Rectal smooth muscle tissue (tissue), 1 donor: ENCODE measurements around the gene METTL17.
"Not testable (repeated sequence)": the region's sequence is repeated elsewhere in the genome, so short reads cannot be mapped to it uniquely, and the experiment has no call there.

Source experiments
- H3K27ac ChIP-seq: one replicate; pipeline ENCODE4 v1.7.0; 2013; ENCODE audit warnings: low read depth, low read length, inconsistent platforms
- H3K27me3 ChIP-seq: one replicate; pipeline ENCODE4 v1.7.0; 2013; ENCODE audit warnings: low read length; ENCODE audit not compliant: control insufficient read depth, insufficient read depth
- H3K36me3 ChIP-seq: one replicate; pipeline ENCODE4 v1.7.0; 2013; ENCODE audit warnings: low read length; ENCODE audit not compliant: control insufficient read depth, insufficient read depth
- H3K4me1 ChIP-seq: one replicate; pipeline ENCODE4 v1.7.0; 2013; ENCODE audit warnings: low read length; ENCODE audit not compliant: control insufficient read depth, insufficient read depth
- H3K4me3 ChIP-seq: one replicate; pipeline ENCODE4 v1.7.0; 2013; ENCODE audit warnings: low read length
- H3K9ac ChIP-seq: one replicate; pipeline ENCODE4 v1.7.0; 2013; ENCODE audit warnings: low read length

Gene METTL17, protein sequence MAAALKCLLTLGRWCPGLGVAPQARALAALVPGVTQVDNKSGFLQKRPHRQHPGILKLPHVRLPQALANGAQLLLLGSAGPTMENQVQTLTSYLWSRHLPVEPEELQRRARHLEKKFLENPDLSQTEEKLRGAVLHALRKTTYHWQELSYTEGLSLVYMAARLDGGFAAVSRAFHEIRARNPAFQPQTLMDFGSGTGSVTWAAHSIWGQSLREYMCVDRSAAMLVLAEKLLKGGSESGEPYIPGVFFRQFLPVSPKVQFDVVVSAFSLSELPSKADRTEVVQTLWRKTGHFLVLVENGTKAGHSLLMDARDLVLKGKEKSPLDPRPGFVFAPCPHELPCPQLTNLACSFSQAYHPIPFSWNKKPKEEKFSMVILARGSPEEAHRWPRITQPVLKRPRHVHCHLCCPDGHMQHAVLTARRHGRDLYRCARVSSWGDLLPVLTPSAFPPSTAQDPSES

DNA sequence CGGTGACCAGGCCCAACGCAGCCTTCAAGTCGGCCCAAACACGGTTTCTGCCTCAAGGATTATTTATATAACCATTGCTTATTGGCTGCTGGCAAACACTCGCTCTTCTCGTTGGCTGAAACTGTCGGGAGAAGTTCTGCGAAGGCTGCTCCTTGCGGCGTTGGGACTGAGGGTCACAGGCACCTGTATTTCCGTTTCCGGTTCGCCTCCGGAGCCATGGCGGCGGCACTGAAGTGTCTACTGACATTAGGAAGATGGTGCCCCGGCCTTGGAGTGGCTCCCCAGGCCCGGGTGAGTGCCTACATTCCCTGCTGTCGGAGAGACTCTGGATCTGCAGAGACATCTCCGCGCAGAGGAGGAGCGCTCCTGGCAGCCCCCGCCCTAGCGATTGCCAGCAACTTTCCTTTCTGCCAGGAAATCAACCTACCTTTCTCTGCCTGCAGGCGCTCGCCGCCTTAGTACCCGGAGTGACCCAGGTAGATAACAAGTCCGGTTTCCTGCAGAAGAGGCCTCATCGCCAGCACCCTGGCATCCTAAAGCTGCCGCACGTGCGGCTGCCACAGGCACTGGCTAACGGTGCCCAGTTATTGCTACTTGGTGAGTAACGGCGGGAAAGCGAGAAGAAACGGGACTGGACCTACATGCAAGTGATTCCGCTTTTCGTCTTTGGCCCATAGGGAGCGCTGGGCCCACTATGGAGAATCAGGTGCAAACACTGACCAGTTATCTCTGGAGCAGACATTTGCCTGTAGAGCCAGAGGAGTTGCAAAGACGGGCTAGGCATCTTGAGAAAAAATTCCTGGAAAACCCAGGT, at the start of gene METTL17:
Gene METTL17 (plus strand): TSS at position 194 of the 814 bp plus-strand sequence. CDS start 23 bp downstream, at position 217.
- H3K36me3 ChIP-seq: peaks cover 14% of the 10 kb centered on the region
- H3K4me3 ChIP-seq: peak within 1 kb of the TSS; percentile 95
- no peaks in the 10 kb centered on the region for H3K27me3 ChIP-seq
- peak within 1 kb of the TSS; percentile 91 for H3K27ac ChIP-seq
- peak within 1 kb of the TSS; percentile 80 for H3K9ac ChIP-seq
- H3K4me1 ChIP-seq: peaks cover 12% of the 10 kb centered on the region

DNA sequence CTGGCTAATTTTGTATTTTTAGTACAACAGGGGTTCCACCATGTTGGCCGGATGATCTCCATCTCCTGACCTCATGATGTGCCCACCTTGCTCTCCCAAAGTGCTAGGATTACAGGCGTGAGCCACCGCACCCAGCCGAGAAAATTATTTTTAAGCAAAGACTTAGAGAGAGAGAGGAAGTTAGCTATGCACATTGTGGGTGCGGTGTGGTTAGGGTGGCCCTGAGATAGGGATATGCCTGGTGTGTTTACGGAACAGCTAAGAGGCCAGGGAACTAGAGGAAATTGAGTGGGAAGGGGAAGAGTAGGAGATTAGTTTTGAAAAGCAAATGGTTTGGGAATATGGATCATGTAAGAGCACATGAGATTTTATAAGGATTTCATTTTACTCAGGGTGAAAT, 44.6 kb upstream of the METTL17 start:
- not testable (repeated sequence) for H3K36me3 ChIP-seq, H3K4me3 ChIP-seq, H3K9ac ChIP-seq, H3K27ac ChIP-seq, H3K27me3 ChIP-seq, H3K4me1 ChIP-seq

DNA sequence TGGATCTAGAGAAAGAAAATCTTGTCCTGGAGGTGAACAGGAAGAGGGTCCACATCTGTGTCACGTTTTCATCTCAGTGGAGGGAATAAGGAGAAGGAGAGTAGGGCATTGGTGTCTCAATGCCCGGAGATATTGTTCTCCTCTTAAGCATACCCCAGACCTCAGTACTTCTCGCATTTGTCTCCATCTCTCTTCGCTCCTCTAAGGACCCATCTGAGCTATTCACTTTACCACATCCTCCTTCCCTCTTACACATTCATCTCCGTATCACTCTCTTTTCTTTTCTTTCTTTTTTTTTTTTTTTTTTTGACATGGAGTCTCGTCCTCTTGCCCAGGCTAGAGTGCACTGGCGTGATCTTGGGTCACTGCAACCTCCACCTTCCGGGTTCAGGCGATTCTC, 43.1 kb upstream of the METTL17 start:
- not testable (repeated sequence) for H3K36me3 ChIP-seq, H3K4me3 ChIP-seq, H3K9ac ChIP-seq, H3K27me3 ChIP-seq, H3K27ac ChIP-seq, H3K4me1 ChIP-seq

DNA sequence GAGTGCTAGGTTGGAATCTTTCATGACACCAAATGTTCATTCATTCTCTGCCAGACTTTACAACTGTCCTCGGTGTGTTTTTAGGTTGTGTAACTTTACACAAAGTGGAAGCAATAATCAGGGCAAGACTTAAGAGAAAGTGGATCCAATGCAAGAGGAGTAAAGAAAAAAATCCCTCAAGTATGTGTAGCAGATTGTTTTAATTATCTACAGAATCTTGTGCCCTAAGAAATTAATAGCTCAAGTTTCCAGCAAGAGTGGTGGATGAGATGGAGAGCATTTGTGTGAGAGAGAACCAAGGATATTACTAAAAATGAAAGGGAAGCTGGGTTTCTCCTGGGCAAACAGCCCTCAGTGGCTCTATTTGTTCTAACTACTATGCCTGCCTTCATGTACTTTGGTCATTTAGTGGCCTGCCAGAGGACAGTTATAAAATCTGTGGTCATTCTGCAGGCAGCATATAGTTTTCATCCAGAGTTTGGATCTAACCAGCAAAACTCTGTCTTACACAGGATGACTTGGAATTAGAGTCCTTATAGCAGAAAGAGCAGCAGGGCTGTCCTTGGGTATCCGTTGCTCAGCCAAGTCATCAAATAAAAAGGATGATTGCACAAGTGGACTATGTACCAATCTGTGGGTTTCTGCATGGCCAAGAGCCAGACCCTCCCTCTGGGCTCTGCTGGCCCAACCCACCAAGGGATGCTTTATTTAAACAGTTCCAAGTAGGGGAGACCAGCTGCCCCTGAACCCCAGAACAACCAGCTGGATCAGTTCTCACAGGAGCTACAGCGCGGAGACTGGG, 34.8 kb upstream of the METTL17 start, which contains the start of gene RNASE2:
Gene RNASE2 (plus strand): TSS at position 752 of the 802 bp plus-strand sequence. CDS start 285 bp downstream, outside the sequence.
- not testable (repeated sequence) for H3K27me3 ChIP-seq, H3K36me3 ChIP-seq, H3K27ac ChIP-seq

DNA sequence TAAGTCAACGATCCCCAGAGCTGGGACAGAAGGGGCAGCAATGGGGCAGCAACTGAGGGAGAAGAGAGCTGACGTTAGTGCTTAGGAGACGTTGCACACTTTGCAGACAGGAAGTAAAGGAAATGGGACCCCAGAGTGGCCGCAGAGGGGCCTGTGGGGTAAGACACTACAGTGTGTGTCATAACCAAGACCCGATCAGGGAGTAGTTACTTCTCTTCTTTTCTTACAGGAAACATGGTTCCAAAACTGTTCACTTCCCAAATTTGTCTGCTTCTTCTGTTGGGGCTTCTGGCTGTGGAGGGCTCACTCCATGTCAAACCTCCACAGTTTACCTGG, 34.3 kb upstream of the METTL17 start:
- not testable (repeated sequence) for H3K4me3 ChIP-seq, H3K4me1 ChIP-seq, H3K27ac ChIP-seq, H3K36me3 ChIP-seq, H3K9ac ChIP-seq, H3K27me3 ChIP-seq

More for the DNA sequence above, 34.8 kb upstream of the METTL17 start, which contains the start of gene RNASE2:
- H3K4me3 ChIP-seq, H3K9ac ChIP-seq, H3K4me1 ChIP-seq: not testable (repeated sequence)

DNA sequence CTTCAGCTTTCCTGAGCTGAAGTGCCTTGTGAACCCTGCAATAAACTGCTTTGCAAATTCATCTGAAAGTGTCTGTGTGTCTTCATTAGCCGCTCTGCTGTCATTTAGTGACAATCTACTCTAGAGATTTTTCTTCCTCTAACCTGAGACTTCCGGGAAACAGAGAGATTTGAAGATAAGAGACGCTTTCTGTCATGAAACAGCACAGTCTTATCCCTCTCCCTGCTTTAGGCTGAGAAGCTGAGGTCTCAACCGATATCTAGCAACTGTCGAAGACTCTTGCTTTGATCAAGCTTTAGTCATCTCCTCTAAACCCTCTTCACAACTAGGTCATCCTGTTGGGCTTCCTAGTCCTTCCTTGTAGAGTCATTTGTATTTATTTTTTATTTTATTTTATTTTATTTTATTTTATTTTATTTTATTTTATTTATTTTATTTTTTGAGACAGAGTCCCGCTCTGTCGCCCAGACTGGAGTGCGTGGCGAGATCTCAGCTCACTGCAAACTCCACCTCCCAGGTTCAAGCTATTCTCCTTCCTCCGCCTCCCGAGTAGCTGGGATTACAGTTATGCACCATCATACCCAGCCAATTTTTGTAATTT, 33.3 kb upstream of the METTL17 start:
- no peaks in the 10 kb centered on the region for H3K27me3 ChIP-seq
- no peaks in the 10 kb centered on the region for H3K4me1 ChIP-seq
- H3K9ac ChIP-seq: no peak overlapping the region
- no peaks in the 10 kb centered on the region for H3K36me3 ChIP-seq
- H3K27ac ChIP-seq: no peak overlapping the region
- H3K4me3 ChIP-seq: no peak overlapping the region

DNA sequence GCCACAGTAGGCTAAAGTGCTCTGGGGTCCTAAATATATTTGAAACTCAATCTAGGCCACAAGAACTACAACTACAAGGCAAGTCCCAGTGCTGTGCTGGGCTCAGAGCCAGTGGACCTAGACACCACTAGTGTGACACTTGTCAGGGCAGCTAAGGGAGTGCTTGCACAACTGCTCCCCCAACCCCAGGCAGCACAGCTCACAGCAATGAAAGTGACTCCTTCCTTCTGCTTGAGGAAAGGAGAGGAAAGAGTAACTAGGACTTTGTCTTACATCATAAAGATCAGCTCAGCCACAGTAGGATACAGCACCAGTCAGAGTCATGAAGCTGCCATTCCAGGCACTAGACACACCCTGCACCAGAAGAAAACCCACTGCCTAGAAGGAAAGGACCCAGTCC, 30.8 kb upstream of the METTL17 start:
- not testable (repeated sequence) for H3K27me3 ChIP-seq, H3K36me3 ChIP-seq, H3K9ac ChIP-seq, H3K27ac ChIP-seq, H3K4me1 ChIP-seq, H3K4me3 ChIP-seq

DNA sequence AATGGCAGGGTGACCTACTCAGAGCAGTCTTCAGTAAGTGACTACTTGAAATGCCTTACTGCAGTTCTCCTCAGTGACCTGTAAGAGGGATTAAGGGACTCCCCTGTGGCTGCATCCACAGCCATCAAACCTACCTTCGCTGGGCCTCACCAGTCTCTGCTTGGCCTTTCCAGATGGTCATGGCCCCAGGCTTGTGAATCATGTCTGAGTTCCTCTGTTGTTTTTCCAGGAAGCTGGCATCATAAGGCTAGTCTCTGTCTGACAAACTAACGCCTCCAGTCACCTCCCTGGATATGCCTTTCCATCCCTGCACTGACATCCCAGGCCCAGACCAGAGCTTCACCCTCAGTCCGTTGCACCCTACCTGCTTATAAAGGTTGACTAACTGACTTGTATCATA, 20.4 kb upstream of the METTL17 start:
- Histone ChIP-seq H3K4me3 (no peak overlapping the region), H3K36me3 (no peaks in the 10 kb centered on the region), H3K9ac (no peak overlapping the region), H3K4me1 (peaks cover 5% of the 10 kb centered on the region), H3K27ac (no peak overlapping the region), H3K27me3 (no peaks in the 10 kb centered on the region)

DNA sequence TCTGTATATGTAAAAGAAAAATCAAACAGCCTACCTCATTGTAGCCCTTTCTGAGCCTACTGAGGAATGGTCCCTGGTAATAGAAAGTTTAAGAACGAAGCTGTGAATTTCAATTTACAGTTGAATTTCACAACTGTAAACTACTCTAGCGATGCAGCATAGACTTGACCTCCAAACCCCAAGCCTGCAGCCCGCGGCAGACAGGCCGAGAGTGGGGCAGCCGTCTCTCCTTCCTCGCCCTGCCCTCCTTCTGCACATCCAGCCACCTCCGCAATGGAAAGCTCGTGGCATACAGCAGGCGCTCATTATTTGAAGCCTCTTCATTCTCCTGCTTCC, 19.2 kb upstream of the METTL17 start:
- H3K4me3 ChIP-seq: peak overlapping the region; percentile 84
- H3K27me3 ChIP-seq: no peaks in the 10 kb centered on the region
- no peaks in the 10 kb centered on the region for H3K36me3 ChIP-seq
- H3K4me1 ChIP-seq: peaks cover 5% of the 10 kb centered on the region
- H3K27ac ChIP-seq: peak overlapping the region; percentile 63
- no peak overlapping the region for H3K9ac ChIP-seq

DNA sequence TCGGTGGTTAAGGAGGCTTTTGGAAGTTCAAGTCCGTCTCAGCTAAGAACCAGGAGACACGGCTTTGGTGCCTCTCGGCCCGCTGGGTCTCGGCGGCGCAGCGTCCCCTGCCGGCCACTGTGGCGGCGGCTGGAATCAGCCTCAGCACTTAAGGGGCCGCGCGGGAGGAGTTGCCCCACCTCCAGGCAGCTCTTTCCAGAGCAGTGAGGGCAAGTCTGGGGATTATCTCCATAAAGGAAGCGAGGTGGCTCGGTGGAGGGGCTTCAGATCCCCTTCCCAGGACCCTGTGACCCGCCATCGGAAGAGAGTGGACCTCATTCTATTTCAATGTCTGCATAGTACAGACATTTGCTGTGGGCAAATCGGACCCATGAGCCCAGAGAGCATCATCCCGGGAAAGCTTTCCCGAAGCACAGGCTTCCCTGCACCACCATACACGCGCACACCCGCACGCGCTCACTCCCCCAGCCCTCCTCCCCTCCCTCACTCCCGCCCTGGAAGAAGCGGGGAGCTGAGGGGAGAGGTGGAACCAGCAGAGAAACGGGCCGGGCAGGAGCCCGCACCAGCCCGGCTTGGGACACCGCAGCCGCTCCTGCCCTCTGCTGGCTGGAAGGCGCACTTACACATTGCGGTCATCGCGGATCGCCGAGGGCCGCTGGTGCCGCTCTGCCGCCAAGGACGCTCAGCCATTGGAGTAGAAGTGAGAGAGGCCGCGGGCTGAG, 18.6 kb upstream of the METTL17 start:
- Histone ChIP-seq H3K36me3 (no peaks in the 10 kb centered on the region), H3K4me3 (peak overlapping the region; percentile 84), H3K4me1 (peaks cover 5% of the 10 kb centered on the region), H3K9ac (no peak overlapping the region), H3K27me3 (no peaks in the 10 kb centered on the region), H3K27ac (peak overlapping the region; percentile 63)

DNA sequence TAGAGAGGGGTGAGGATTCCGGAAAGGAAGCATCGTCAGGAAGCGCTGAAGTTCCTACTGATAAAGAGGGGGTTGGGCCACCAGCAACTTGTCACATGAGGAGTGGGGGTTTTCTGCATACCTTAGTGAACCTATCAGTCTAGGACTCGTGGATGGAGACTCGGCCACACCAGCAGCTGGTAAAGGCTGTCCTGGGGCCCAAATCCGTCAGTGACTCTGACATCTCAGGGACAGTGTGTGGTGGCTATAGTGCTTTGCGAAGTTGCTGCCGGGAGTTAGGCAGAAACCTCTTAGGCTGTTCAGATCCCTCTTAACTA, 18.1 kb upstream of the METTL17 start:
- Histone ChIP-seq H3K27ac (peak overlapping the region; percentile 63), H3K27me3 (no peaks in the 10 kb centered on the region), H3K4me3 (peak overlapping the region; percentile 84), H3K36me3 (no peaks in the 10 kb centered on the region), H3K4me1 (peaks cover 5% of the 10 kb centered on the region), H3K9ac (no peak overlapping the region)
